Measurements from ENCODE around the gene MSI2. TPM values are rescaled to one million over a fixed set of nuclear protein-coding genes. Genes with fewer than 3 reads are reported as not detected.

Gene MSI2
- total RNA-seq, 2 experiments from 2014 or later, result 59.6 to 61.7 TPM

- peaks cover 5% of the 10 kb centered on the region for H3K9me3 Mint-ChIP-seq
- H3K4me3 Mint-ChIP-seq, result no peak overlapping the region
- no peak for TF ChIP-seq CTCF (IDR thresholded peaks at IDR 0.05)
- intact Hi-C loops (cut with micrococcal nuclease), result no loop called here
- no peaks in the 10 kb centered on the region for H3K27me3 Mint-ChIP-seq
- DNase-seq (no peak), ATAC-seq (peak; percentile 20)
- CTCF ChIA-PET, result interaction anchor here (1.1 to 1.3 kb wide), 2 partner anchors 57 to 415 kb away, joined by 3 read pairs; no protein-coding TSS in a partner anchor
- peaks cover 29% of the 10 kb centered on the region for H3K4me1 Mint-ChIP-seq (ENCODE audit: low read depth)
- peaks cover 20% of the 10 kb centered on the region for H3K36me3 Mint-ChIP-seq (ENCODE audit: low read depth)
- H3K27ac Mint-ChIP-seq, result no peak overlapping the region
- POLR2A ChIA-PET, result interaction anchor here (0.6 kb wide), 1 partner anchor 1311 kb away, joined by 3 read pairs; no protein-coding TSS in a partner anchor
These were observed 112.5 kb downstream of the MSI2 start for GRCh38 chr17:57368637-57369336.

DNA sequence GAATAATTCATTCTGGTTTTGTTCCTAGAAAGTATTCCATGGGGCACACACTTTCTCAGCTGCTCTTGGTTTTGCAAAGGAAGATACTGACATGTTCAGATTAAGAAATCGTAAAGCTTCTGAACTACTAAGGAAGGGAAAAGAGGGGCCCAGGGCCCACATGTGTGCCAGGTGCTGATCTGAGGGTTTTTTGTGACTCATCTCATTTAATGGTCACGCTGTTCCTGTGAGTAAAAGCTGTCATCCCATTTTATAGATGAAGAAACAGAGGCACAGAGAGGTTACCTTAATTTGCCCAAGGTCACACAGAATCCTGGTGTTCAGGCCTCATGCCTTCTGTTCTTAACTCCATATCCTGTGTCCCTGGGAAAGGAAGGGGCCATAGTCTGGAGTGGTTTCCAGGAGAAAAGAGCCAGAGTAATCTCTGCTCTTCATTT, 113.2 kb downstream of the MSI2 start:
- intact Hi-C loops (cut with micrococcal nuclease), result no loop called here
- POLR2A ChIA-PET, result interaction anchor here (1.2 kb wide), 1 partner anchor 126 kb away, joined by 3 read pairs; no protein-coding TSS in a partner anchor
- Mint-ChIP-seq H3K4me3 (no peak overlapping the region), H3K27ac (no peak overlapping the region), H3K36me3 (ENCODE audit: low read depth) (peaks cover 22% of the 10 kb centered on the region), H3K9me3 (peaks cover 7% of the 10 kb centered on the region), H3K4me1 (ENCODE audit: low read depth) (peaks cover 27% of the 10 kb centered on the region), H3K27me3 (no peaks in the 10 kb centered on the region)
- no peak for TF ChIP-seq CTCF (IDR thresholded peaks at IDR 0.05)
- CTCF ChIA-PET, result interaction anchor here (1.1 to 1.6 kb wide), 3 partner anchors 35 to 414 kb away, joined by 3 read pairs; no protein-coding TSS in a partner anchor
- DNase-seq (peak; percentile 26), ATAC-seq (peak; percentile 42)

GRCh38 chr17:57370037-57370581, 113.8 kb downstream of the MSI2 start:
- Mint-ChIP-seq H3K27me3 (no peaks in the 10 kb centered on the region), H3K27ac (no peak overlapping the region), H3K36me3 (ENCODE audit: low read depth) (peaks cover 21% of the 10 kb centered on the region), H3K4me1 (ENCODE audit: low read depth) (peaks cover 26% of the 10 kb centered on the region), H3K9me3 (peaks cover 7% of the 10 kb centered on the region), H3K4me3 (no peak overlapping the region)
- no peak for DNase-seq
- CTCF ChIA-PET, result interaction anchor here (1.6 kb wide), 1 partner anchor 34 kb away, joined by 3 read pairs; no protein-coding TSS in a partner anchor
- ATAC-seq, result no peak
- POLR2A ChIA-PET, result interaction anchor here (1.2 kb wide), 1 partner anchor 126 kb away, joined by 3 read pairs; no protein-coding TSS in a partner anchor
- TF ChIP-seq CTCF (IDR thresholded peaks at IDR 0.05), result no peak
- intact Hi-C loops (cut with micrococcal nuclease), result no loop called here

- H3K27me3 Mint-ChIP-seq, result no peaks in the 10 kb centered on the region
- intact Hi-C loops (cut with micrococcal nuclease), result no loop called here
- peaks cover 21% of the 10 kb centered on the region for H3K4me1 Mint-ChIP-seq (ENCODE audit: low read depth)
- POLR2A ChIA-PET, result interaction anchor here (1.2 kb wide), 1 partner anchor 127 kb away, joined by 3 read pairs; no protein-coding TSS in a partner anchor
- no peak for DNase-seq
- no peak for ATAC-seq
- no peak for TF ChIP-seq CTCF (IDR thresholded peaks at IDR 0.05)
- CTCF ChIA-PET, result interaction anchor here (1.6 kb wide), 1 partner anchor 34 kb away, joined by 3 read pairs; no protein-coding TSS in a partner anchor
- peaks cover 16% of the 10 kb centered on the region for H3K36me3 Mint-ChIP-seq (ENCODE audit: low read depth)
- H3K4me3 Mint-ChIP-seq, result no peak overlapping the region
- H3K27ac Mint-ChIP-seq, result no peak overlapping the region
- H3K9me3 Mint-ChIP-seq, result peaks cover 7% of the 10 kb centered on the region
These were observed 114.3 kb downstream of the MSI2 start for GRCh38 chr17:57370619-57371018.

Data from activated CD8-positive, alpha-beta T cell treated with anti-CD3 and anti-CD28 coated beads for 36 hours (primary cell).